Measurements from ENCODE around the gene EXOC7.

The EXOC7 gene

DNA sequence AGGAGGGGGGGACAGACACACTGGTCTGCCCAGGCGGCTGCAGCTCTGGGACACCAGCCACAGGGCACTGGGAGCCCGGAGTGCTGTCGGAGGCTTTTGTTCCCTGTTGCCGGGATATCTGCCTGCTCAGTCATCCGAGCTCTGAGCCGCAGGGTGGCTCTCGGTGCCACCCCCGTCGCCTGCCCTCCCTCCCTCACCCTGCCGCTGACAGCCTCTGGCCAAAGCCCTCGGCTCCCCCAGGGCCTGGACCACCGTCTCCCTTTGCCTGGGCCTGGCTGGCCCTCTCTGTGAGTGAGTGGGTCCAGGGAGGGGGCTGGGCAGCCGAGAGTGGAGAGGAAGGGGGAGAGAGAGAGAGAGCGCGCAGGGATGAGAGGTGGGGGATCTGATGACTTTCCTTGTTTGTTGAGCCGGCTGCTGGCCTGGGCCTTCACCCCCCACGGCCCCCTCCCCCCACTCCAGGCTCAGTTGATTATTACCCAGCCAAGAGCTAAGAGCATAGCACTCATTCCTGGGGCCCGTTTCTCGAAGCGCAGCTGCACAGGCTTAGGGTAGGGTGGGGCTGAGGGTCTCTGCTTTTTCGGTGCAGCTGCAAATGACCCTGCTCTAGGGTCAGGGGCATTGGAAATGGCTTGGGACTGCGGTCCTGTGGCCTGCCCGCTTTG lies 34.8 kb upstream of the EXOC7 start:
- DNase-seq: no peak

DNA sequence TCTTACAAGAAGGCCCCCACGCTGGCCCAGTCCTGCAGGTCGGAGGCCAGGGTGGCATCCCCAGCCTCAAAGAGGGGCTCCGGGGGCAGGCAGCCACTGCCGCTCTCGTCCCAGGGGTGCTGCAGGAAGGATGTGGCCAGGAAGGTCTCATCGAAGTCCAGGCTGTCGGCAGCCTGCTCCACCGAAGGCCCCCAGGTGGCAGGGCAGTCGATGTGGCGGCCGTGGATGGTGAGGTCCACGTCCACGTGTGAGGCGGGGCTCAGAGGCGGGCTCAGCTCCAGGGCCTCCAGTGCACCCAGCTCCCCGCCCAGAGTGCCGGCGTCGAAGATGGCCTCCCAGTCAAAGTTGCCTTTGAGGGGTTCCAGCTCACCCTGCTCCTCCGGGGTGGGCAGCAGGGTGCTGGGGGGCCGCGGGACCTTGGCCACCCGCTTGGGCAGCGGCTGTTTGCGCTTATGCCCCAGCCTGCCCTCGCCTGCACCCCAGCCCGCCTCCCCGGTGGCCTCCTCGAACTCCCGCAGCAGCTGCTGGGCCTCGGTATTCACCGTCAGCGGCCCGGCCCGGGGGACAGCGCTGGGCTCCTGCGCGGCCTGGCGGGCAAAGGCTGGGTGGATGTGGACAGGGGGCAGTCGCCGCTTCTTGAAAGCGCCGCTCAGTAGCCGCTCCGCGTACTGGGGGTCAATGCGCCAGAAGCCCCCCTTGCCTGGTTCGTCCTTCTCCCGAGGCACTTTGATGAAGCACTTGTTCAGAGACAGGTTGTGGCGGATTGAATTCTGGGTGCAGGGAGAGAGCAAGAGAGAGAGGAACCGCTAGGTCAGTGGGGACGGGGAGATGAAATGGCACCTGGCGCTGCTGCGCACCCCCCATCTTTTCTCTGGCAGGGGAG lies 34.0 kb upstream of the EXOC7 start:
- no peak for DNase-seq

DNA sequence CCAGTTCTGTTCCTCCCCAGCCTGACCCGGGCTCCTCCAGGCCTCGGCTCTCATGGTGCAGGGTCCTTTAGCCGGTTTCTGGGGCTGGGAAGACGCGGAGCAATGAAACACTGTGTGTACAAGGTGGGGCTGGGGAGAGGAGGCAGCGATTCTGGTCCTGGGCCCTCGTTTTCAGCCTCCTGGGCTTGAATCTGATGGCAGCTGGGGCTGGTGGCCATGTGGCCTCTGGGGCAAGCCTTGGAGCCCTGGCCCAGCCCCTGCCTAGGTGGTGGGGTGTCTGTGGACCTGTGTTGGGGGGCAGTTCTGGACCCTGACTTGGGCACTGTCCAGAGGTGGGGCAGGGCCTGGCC lies 33.4 kb upstream of the EXOC7 start:
- DNase-seq: no peak

- no peak for DNase-seq
These were observed 32.9 kb upstream of the EXOC7 start for GRCh38 chr17:76136276-76137000.

DNA sequence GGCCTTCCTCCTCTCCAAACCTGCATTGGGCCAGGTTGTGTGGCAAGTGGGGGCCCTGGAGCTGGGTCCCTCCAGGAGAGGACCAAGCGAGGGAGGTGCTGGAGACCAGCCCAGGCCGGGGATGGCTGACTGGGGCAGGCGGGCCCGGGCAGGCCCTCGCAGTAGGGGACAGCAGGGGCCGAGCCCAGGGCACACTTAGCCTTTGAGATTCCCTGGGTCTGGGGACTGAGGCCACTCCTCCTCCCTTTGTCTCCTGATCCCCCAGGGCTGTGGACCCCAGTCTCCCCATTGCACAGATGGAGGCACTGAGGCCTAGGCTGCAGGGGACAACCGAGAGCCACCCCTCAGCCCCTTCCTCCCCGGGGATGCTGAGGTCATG lies 32.2 kb upstream of the EXOC7 start:
- no peak for DNase-seq

GRCh38 chr17:76134911-76135809 lies 31.6 kb upstream of the EXOC7 start:
- DNase-seq: no peak

DNA sequence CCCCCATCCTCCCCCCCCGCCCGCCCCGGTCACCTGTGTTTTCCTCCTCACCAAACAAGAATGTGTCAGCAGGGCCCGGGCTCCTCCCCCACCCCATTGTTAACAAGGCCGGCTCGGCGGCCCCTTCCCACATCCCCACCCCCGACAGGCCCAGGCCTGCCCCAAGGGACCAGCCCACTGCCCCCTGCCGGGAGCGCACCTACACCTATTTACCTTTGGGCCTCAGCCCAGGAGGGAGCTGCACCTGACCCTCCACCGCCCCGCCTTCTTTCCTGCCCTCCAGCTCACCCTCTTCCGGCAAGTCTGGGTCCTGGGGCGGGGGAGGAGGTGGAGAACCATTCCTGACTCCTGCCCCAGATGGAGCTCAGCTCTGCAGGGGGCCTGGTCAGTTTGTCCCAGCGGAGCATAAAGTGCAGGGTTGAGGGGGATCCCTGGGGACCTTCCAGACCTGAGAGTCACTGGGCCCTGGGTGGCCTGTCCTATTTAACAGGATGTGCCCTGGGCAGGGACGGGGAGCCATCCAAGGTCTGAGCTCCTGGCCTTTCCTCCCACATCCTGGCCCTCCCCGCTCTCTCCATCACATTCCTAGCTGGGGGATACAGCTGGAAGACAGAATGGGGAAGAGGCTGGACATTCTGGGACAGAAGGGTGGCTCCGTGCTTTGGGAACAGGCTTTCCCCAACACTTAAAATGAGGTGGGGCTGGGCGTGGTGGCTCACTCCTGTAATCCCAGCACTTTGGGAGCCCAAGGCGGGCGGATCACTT lies 29.2 kb upstream of the EXOC7 start:
- no peak for DNase-seq

- no peak for DNase-seq
These were observed 28.3 kb upstream of the EXOC7 start for GRCh38 chr17:76131692-76132573.

GRCh38 chr17:76131051-76131691 lies 27.6 kb upstream of the EXOC7 start:
- no peak for DNase-seq

DNA sequence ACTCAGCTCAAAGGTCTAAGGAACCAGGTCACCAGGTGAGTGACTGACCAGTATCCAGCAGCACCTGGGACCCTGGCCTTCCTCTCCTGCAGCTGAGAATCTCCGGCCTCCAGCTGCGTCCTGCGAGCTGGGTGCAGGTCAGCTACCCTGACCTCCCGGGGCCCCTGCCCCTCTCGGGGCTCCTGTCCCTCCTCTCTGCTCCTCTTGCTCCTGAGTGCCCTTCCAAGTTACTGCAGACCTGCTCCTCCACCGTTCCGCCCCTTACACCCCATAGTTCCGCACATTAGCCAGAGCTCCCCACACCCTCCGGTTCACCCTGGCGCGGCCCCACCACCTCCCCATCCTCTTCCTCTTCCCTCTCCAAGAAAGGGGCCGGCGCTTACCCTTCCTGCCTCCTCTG lies 26.9 kb upstream of the EXOC7 start:
- DNase-seq: no peak

DNA sequence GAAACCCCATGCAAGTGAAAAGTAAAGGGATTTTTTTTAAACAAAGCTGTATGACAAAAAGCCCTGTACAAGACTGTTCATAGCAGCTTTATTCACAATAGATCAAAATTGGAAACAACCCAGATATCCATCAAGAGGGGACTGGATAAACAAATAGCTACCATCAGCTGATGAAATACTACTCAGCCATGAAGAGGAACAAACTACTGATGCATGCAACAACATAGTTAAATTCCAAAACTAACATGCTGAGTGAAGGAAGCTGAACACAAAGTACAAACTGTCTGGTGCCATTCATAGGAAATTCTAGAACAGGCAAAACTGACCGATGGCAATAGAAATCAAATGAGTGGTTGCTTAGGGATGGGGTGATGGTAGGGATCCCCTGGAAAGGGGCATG lies 22.3 kb upstream of the EXOC7 start:
- DNase-seq: no peak

DNA sequence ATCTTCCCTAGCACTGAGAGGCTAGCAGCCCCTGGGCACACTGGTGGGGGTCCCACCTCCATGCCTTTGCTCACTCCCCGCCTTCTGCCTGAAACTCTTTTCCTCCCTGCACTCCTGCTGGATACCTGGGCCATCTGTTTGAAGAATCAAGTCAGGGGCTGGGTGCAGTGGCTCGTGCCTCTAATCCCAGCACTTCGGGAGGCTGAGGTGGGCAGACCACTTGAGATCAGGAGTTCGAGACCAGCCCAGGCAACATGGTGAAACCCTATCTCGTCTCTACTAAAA lies 21.7 kb upstream of the EXOC7 start:
- no peak for DNase-seq

DNA sequence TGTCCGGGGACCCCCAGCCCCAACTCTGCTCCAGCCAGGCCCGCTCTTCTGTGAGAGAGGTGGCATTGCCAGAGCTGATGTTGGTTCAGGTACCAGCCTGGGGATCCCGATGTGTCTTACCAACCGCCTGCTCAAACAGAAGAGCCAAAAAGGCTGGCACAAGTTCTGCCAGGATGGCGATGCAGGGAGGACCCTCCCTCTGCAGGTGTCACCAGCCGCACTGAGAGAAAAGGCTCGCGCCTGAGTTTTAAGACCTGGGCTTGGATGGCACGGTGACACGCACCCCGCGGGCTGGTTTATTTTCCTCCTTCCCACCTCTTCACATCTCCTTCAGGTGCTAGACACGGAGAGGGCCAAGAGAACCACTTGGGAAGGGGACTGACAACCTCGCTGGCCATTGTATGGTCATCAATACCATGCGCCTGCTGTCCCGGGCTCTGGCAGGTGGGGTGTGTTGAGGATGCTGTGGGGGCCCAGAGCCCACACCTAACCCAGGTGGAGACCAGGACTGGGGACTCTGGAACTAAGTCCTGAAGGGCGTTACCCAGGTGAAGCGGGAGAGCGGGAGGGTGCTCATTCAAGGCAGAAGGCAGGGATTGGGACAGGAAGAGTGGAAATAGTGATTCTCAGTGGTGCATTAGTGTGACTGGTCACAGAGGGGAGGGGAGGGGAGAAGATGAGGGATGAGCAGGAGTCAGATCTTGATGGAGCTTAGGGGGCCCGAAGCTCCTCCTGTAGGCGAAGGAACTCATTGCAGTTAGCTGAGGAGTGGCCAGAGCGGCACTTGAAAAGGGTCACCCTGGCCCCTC lies 21.2 kb upstream of the EXOC7 start:
- no peak for DNase-seq

DNA sequence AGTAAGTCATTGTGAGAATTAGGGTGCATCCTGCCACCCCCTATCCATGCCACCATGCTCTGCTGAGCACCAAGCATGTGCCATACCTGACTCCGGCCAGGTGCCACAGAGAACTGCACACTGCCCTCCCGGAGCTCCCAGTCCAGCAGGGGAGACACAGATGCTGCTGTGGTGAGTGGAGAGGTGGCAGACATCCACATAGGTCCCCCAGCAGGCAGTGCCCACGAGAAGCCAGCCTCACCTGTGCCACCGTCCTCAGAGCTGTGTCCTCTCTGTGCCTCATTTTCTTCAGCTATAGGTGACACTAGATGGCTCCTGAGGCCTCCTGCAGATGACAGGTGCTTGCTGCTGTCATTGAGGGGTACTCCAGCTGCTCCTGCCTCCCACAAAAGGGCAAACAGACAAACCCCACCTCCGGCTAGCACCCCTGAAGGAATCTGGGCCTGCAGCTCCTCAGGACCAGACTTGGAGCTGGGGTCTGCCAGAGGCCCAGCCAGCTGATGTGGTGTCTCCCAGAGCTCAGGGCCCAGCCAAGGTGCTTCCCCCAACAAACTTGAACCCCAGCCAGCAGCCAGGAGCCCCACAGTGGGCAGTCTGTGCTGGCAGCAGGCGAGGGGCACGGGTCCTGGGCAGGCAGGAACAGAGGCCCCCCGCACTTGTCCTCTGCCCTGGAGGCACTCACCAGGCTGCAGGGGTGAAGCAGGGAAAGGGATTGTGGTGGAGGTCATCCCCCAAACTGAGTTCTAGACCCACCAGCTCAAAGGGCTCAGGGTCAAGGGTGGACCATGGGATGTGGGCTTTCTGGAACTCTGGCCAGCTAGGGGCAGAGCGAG lies 20.4 kb upstream of the EXOC7 start:
- DNase-seq: no peak

- DNase-seq: no peak
These were observed 19.6 kb upstream of the EXOC7 start for GRCh38 chr17:76123191-76123499.

- no peak for DNase-seq
These were observed 19.0 kb upstream of the EXOC7 start for GRCh38 chr17:76122431-76123190.

- no peak for DNase-seq
These were observed 18.4 kb upstream of the EXOC7 start for GRCh38 chr17:76121932-76122430.

- no peak for DNase-seq
These were observed 17.0 kb upstream of the EXOC7 start for GRCh38 chr17:76120658-76121008.

Measured in cortex of kidney (tissue), 1 donor.